CD1c-positive myeloid dendritic cell (primary cell): ENCODE data around the gene TRIP13.
"Not testable (repeated sequence)": the region's sequence is repeated elsewhere in the genome, so short reads cannot be mapped to it uniquely, and the experiment has no call there.

Experiments
- DNase-seq: peaks from one replicate; pipeline ENCODE4 v3.0.0-alpha.2; 2016; ENCODE audit errors: extremely low spot score

TRIP13 gene

DNA sequence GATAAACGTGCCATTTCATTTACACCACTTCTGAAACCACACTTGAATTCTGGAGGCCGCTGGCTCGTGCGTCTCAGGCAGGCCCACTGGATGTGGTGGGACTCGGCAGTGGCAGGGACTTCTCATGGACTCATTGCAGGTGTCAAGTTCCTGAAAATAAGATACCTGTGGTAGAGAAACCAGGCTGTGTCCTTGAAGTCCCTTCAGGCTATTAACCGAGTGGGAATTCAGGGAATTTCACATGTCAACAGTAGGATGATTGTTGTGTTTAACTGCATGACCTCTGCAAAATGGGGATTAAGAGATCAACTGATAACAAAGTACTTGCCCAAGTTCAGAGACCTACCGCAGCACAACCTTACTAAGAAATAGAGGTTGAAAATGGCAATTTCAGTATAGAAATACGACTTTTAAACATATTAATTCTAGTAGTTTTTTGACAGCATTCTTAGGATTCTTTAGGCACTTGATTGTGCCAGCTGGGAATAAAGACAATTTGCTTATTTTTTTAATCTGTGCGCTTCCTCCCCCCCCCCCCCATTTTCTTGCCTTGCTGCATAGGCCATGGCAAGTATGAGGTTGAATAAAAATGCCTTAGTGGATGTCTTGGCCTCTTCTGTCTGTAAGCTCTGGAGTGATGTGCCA is 26.8 kb downstream of the TRIP13 start:
- no peak for DNase-seq

DNA sequence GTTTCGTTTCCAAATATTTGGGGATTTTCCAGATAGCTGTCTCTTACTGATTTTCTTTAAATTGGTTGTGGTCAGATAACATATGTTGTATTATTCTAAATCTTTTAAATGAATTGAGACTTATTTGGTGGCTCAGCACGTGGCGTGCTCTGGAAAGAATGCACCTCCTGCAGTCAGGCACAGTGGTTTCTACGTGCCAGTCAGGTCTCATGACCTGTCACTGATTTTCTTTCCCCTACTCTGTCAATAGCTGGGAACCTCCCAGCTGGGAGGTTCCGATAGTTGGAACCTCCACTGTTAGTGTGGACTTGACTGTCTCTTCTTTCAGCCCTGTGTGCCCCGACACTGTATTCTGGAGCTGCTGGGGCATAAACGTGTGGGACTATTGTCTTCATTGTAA is 27.6 kb downstream of the TRIP13 start:
- no peak for DNase-seq

DNA sequence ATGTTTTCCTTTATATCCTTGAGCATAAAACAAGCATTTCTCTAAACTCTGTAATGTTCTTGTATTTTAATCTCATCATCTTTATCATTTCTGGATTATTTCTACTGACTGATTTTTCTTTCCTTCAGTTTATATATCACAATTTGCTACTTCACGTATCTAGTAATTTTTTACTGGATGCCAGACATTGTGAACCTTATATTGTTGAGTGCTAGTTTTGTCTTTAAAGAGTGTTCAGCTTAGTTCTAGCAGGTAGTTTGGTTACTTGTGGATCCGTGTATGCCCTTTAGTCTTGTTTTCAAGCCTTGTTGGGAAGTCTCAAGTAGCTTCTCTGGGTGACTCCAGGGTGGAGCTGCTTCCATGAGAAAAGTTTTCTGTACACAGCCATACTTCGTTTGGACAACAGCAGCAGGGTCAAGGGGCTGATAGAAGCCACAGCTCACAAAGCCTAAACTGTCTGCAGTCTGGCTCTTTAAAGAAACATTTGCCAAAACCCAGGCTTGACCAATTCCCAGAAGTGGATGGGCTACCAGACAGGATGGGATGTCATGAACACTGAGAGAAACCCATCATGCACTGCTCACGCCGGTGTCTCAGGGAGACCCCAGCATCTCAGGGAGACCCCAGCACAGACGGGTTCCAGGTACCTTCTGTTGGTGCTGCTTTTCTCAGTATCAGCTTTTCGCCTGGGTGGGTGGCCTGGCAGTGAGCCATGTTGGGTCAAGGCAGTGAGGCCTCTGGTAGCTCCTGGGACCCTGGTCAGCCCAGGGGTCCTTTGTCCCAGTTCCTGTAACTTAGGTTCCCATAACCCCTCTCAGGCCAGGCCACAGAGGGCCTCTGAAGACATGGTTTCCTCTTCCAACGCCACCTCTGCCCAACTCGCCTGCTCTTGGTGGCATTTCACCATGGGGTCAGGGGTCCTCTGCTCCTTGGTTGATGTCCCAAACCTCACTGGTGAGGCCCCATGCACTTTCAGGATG is 29.1 kb downstream of the TRIP13 start:
- no peak for DNase-seq

DNA sequence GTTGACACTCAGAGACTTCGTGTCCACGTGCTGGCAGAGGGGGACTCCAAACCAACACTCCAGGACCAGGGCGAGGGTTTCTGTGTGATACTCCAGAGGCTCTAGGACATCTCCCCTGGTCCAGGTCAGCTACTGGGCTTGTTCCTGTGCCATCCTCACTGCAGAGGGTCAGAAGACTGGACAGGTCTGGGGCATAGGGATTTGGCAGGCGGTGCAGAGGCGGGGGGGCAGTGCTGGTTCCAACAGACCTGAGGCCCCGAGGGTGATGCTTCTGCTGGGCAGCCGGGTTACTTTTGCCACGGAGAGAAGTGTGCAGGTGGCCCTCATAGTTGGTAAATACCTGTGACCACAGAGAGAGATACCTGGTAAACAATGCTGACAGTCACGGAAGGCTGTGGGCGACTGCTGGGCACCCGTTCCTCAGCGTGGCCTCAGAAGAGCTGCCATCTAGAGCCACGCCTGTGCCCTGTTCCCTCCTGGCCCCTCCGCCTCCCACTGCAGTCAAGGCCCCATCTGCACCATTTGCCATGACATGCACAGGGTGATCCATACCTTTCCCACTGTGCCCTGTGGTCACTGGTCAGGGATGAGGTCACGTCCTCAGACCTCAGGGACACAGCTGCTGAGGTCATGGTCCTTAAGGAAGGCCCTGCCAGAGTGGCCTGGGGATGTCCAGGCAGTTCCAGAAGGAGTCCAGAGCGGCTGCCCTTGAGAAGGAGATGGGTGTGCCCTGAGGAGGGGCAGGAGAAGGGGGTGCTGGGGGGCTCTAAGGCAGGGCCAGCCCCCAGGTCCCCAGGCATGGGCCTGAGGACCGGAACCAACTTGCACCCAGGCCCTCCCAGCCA is 30.0 kb downstream of the TRIP13 start:
- DNase-seq: no peak

DNA sequence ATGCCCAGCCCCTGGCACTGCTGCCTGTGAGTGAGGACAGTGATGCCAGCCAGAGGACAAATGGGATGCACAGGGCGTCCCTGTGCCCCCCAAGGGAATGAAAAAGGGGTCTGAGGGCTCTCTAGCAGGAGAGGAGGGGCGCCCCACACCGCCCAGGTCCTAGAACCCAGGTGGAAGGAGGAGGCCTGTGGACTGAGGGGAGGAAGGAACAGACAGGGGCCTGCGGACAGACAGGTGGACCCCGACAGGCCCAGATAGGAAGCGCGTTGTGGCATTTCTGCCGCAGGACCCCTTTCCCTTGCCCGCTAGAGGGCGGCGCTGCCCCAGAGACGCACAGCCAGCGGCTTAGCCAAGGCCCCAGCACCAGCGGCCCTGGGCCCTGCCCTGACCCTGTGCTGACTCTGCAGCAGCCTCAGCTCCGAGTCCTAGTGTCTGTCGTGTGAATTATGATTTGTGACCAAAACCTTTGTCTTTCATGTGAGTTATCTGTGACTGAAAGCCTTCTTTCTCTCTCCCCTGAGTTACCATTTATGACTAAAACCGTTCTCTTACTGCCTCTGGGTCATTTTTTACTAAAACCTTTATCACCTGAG is 30.7 kb downstream of the TRIP13 start:
- peak; percentile 70 for DNase-seq

DNA sequence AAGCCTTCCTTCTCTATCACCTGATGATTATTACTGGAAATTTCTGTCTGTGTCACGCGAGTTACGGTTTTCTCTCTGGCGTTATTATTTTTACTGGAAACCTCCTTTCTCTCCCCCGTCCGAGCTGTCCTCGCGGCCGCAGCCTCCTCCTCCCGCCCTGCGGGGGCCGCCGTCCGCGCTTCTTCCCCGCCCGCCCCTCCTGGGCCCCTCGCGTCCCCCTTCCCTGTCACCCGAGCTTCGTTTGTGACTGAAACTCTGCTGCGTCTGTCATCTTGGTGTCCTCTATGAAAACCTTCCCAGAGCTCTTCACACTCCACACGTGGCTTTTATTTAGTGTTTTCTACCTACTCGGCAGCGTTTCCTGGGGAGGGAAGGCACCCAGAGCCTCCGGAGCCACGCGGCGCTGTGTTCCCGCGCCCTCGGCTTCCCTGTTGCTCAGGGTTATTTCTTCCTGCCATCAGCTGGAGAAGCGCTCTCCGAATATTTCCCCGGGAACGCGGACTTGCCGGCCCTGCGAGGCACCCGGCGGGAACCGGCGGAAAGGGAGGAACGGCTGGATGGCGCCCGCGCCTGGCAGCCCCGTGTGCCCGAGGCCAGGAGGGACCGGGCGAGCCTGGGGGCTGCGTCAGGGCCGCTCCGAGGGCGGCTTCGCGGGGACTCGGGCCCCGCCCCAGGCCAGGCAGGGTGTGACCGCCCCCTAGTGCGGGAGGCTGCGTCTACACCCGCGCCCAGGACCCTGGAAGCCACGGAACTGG is 33.9 kb downstream of the TRIP13 start:
- no peak for DNase-seq

DNA sequence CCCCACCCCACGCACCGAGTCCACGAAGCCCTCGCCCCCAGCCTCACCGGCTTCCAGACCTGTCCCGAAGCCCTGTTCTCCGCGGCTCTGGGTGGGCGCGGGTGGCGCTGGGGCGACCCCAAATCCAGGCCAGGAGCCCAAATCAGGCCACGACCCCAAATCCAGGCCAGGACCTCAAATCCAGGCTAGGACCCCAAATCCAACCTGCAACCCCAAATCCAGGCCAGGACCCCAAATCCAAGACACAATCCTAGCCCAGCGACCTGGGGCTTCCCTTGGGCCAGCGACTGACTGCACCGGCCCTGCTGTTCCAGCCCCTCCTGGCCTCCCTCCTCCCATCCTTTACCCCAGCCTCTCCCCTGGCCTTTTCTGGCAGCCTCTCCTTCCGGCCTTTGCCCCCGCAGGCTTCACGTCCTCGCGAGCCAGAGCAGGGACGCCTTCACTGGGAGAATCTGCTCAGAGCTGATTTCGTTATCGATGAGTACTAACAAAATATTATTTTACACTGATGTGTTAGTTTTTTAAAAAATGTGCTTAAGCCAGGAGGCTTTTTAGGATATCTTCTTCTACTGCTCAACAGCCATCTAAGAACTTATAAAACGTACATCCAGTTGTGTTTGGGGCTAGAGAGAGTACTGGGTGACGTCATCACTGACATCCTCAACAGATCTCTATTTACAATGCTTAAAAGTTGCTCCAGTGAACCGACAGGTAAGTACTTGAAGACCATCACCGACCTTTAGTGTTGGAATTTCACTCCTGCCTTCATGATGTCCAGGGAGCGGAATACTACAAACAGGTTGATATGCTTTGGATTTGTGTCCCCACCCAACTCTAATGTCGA is 34.7 kb downstream of the TRIP13 start:
- DNase-seq: no peak

DNA sequence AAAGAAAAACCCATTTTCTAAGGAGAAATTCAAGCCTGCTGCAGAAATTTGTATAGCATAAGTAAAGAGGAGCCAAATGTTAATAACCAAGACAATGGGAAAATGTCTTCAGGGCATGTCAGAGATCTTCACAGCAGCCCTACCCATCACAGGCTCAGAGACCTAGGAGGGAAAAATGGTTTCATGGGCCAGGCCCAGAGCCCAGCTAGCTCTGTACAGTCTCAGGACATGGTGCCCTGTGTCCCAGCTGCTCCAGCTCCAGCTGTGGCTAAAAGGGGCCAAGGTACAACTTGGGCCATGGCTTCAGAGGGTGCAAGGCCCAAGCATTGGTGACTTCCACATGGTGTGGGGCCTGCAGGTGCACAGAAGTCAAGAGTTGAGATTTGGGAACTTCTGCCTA is 36.5 kb downstream of the TRIP13 start:
- DNase-seq: not testable (repeated sequence)

DNA sequence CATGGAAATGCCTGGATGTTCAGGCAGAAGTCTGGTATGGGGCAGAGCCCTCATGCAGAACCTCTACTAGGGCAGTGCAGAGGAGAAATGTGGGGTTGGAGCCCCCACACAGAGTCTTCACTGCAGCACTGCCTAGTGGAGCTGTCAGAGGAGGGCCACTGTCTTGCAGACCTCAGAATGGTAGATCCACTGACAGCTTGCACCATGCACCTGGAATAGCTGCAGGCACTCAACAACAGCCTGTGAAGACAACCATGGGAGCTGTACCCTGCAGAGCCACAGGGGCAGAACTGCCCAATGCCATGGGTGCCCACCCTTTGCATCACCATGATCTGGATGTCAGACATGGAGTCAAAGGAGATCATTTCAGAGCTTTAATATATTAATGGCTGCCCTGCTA is 36.9 kb downstream of the TRIP13 start:
- DNase-seq: no peak

DNA sequence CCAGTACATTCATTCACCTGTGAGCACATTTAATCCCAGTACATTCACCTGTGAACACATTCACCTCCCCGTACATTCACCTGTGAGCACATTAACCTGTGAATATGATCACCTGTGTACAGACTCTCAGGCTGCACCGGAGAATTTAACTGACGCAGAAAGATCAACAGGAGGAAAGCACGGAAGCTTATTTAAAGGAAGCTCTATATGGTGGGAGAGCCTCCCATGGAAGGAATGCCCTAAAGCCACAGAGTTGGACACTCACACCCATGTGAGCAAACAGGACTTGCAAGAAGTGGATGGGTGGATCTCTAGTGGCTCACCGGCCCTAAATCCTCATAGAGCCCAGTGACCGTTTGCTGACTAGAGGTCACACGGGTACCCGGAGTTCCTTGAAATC is 38.2 kb downstream of the TRIP13 start:
- DNase-seq: no peak

DNA sequence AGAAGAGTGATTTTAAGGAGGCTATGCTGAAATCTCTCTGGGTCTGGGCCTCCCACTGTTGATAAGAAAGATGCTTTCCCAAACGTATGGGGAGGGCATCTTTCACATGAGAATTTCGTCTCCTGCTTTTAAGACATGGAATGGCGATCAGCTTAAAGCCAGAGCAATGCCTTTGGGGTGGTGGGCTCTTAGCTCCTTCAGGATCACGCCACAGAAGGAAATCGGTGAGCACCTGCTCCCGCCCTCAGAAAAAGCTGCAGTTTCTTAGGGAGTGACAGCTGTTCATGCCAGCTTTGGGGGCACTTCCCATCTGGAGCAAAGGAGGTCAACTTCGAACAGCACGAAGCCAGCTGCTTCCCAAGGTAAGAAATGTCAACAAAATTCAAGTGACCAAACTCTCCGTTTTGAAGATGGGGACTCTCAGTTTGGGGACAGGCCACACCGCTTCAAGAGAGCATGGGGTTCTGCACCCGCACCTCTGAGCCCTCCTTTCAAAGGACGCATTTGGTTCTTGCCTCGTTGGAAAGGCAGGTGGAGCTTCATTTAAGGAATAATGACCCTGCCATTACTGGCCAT is 39.0 kb downstream of the TRIP13 start:
- no peak for DNase-seq

DNA sequence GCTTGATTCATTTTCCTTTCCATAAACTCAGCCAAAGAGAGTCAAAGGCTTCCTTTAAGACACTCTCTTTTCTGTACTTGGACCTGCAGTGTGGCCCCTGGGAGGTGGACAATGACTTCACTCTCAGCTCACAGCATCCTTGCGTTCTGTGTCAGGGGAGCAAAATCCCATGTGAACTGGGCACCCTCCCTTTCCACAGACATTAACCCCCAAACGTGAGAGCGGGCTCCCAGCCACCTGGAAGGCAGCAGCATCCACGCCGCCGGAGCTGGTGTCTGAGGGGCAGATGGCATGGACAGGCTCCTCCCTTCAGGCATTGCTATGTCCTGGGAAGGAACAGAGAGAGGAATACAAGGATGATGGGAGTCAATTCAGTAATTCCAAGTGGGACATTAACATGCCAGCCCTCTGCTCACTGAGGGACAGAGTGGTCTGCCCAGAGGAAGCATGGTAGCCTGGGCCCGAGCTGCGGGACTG is 39.5 kb downstream of the TRIP13 start:
- DNase-seq: no peak

DNA sequence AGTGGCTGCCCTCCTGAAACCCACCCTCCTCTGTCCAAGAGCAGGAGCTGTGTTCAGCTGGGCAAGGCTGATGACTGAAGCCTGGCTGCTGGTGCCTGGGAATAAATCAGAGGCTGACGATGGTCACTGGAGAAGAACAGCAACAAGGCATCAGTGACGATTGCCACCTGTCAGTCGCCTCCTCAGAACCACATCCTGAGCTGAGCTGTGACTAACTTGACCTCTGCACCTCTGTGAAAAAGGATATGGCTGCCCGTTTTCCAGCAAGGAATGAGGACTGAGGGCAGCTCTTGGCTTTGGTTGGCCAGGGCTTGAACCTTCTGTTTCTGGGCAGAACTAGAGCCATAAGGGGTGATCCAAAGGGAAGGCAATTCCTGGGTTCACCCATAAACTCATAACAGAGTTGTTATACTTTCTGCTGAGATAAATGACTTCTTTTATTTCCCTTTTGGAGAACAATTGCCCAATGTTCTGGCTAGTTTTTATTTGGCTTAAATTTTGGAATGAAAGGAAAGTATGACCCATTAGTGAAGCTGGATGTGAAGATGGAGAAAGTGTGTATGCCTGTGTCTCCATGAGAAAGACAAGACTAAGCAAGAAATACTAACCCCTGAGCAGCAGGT is 40.1 kb downstream of the TRIP13 start:
- DNase-seq: no peak

DNA sequence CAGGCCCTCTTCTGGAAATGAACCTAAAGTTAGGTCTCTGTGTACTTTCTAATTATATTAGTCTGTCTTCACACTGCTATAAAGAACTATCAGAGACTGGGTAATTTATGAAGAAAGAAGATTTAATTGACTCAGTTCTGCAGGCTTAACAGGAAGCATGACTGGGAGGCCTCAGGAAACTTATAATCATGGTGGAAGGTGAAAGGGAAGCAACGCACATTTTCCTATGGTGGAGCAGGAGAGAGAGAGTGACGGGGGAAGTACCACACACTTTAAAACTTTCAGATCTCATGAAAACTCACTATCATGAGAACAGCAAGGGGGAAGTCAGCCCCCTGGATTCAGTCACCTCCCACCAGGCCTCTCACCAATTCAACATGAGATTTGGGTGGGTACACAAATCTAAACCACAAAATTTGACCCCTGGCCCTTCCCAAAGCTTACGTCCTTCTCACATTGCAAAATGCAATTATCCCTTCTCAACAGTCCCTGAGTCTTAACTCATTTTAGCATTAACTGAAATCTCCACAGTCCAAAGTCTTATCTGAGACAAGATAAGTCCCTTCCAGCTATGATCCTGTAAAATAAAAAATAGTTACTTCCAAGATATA is 40.7 kb downstream of the TRIP13 start:
- no peak for DNase-seq

DNA sequence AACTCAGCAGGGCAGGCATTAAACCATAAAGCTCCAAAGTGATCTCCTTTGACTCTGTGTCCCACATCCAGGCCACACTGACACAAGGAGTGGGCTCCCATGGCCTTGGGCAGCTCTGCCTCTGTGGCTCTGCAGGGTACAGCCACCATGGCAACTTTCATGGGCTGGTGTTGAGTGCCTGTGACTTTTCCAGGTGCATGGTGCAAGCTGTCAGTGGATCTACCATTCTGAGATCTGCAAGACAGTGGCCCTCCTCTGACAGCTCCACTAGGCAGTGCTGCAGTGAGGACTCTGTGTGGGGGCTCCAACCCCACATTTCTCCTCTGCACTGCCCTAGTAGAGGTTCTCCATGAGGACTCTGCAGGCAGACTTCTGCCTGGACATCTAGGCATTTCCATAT is 41.3 kb downstream of the TRIP13 start:
- not testable (repeated sequence) for DNase-seq

DNA sequence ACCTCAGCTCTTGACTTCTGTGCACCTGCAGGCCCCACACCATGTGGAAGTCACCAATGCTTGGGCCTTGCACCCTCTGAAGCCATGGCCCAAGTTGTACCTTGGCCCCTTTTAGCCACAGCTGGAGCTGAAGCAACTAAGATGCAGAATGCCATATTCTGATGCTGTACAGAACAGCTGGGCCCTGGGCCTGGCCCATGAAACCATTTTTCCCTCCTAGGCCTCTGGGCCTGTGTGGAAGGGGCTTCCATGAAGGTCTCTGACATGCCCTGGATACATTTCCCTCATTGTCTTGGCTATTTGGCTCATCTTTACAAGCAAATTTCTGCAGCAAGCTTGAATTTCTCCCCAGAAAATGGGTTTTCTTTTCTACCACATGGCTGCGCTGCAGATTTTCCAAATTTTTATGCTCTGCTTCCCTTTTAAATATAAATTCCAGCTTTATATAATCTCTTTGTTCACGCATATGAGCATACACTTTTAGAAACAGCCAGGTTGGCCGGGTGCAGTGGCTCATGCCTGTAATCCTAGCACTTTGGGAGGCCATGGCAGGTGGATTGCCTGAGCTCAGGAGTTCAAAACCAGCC is 41.8 kb downstream of the TRIP13 start:
- DNase-seq: not testable (repeated sequence)

DNA sequence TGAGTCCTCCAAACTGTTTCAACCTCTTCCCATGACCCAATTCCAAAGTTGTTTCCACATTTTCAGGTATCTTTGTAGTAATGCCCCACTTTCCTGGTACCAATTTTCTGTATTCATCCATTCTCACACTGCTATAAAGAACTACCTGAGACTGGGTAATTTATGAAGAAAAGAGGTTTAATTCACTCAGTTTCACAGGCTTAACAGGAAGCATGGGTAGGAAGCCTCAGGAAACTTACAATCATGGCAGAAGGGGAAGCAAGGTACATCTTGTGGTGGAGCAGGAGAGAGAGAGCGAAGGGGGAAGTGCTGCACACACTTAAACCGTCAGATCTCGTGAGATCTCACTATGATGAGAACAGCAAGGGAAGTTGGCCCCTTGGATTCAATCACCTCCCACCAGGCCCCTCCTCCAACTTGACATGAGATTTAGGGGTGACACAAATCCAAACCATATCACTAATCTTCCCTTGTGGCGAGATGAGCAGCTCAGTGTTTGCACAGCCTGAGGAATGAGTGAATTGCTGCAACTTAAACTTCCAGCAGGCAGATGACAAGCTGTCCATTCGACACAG is 42.9 kb downstream of the TRIP13 start:
- DNase-seq: peak; percentile 10
